ENCODE data around the gene GSTO1.

Gene GSTO1

DNA sequence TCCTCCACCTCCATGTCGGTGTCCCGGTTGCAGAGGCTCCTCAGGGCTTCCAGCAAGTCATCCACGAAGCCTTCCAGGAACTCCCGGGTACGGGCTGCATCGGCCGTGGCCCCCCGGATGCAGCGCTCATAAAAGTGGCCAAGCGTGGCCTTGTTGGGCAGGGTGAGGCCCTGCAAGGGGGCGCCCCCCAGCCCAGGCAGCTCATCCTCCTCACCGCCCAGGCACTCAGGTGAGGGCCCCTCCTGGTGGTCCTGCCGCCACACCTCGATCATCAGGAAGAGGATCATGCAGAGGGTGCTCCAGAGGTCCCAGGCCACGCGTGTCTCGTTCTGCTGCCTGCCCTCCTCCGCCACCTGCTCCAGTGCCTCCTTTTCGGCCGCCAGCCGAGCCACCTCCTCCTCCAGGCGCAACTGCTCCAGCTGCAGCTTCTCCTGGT lies 60.8 kb downstream of the GSTO1 start:
- no peaks in the 10 kb centered on the region for H3K4me1 ChIP-seq (ENCODE audit: control insufficient read depth, insufficient read depth, low read length)
- CTCF ChIA-PET, result interaction anchor here (0.6 to 5.5 kb wide), 4 partner anchors 10 to 41 kb away, joined by 3 to 34 read pairs (median 3); no protein-coding TSS in a partner anchor

DNA sequence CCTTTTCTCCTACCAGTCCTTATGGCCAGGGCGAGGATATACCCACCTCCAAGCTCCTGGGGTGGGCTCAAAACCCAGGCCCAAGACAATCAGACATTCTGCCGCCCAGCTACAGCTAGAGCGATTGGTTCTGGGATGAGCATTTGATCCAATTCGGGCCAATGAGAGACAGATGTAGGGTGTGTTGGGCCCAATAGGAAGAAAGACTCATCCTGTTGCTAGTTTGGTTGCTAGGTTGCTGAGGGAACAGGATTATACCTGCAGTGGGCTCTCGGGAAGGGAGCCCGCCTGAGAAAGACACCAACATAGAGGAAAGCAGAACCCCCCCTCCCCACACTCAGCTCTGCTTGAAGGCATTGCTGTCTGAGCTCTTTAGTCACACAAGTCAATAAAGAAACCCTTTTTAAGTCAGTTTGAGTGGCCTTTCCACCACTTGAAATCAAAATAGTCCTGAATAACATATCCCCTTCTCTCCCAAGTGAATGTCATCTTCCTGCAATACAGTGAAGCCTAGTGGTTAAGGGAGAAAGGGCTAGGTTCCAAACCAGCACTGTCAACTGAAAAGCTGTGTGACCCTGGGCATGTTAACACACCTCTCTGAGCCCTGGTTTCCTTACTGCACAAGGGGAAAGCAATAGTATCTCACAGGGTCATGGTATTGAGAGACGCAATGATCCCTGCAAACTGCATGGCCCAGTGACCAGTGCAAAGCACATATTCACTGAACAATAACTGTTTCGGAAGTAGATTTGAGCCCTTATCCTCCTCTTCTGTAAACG lies 61.8 kb downstream of the GSTO1 start:
- Histone ChIP-seq H3K9me3 (ENCODE audit: control insufficient read depth, insufficient read depth, low read depth, low read length) (no peaks in the 10 kb centered on the region), H3K27ac (ENCODE audit: extremely low read depth, low read depth, low read length) (no peak overlapping the region), H3K4me1 (ENCODE audit: control insufficient read depth, insufficient read depth, low read length) (no peaks in the 10 kb centered on the region), H3K4me3 (ENCODE audit: low read depth, low read length) (no peak overlapping the region), H3K36me3 (ENCODE audit: control insufficient read depth in 2 of 2, insufficient read depth in 1 of 2, low read length in 2 of 2) (peaks cover 0 to 40% of the 10 kb centered on the region in 2 experiments; a peak in 1 of 3 replicates)
- TF ChIP-seq ZNF768 (tag by site-specific recombination; IDR thresholded peaks at IDR 0.05) (peak; percentile 86), ZXDB (tag by site-specific recombination; IDR thresholded peaks at IDR 0.05) (no peak)
- ChIA-PET CTCF (interaction anchor here (1.1 to 5.5 kb wide), 3 partner anchors 11 to 42 kb away, joined by 3 to 34 read pairs (median 3); no protein-coding TSS in a partner anchor), POLR2A (no interaction called here)

More for the DNA sequence above, 60.8 kb downstream of the GSTO1 start:
- Histone ChIP-seq H3K27ac (ENCODE audit: extremely low read depth, low read depth, low read length) (no peak overlapping the region), H3K36me3 (ENCODE audit: control insufficient read depth in 2 of 2, insufficient read depth in 1 of 2, low read length in 2 of 2) (peaks cover 0 to 47% of the 10 kb centered on the region in 2 experiments; a peak in 1 of 3 replicates), H3K4me3 (ENCODE audit: low read depth, low read length) (no peak overlapping the region), H3K9me3 (ENCODE audit: control insufficient read depth, insufficient read depth, low read depth, low read length) (no peaks in the 10 kb centered on the region)
- POLR2A ChIA-PET, result no interaction called here
- no peak for TF ChIP-seq OVOL3 (tag by site-specific recombination; IDR thresholded peaks at IDR 0.05)
- TF ChIP-seq, protein P1, sequence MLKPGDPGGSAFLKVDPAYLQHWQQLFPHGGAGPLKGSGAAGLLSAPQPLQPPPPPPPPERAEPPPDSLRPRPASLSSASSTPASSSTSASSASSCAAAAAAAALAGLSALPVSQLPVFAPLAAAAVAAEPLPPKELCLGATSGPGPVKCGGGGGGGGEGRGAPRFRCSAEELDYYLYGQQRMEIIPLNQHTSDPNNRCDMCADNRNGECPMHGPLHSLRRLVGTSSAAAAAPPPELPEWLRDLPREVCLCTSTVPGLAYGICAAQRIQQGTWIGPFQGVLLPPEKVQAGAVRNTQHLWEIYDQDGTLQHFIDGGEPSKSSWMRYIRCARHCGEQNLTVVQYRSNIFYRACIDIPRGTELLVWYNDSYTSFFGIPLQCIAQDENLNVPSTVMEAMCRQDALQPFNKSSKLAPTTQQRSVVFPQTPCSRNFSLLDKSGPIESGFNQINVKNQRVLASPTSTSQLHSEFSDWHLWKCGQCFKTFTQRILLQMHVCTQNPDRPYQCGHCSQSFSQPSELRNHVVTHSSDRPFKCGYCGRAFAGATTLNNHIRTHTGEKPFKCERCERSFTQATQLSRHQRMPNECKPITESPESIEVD (tag by site-specific recombination; IDR thresholded peaks at IDR 0.05), result no peak
- TF ChIP-seq TCF7L2 (IDR thresholded peaks at IDR 0.05; ENCODE audit: borderline replicate concordance, low read depth, low read length), result no peak
- no peak for TF ChIP-seq ZNF529 (tag by site-specific recombination; IDR thresholded peaks at IDR 0.05; ENCODE audit: insufficient replicate concordance)
- TF ChIP-seq ZBTB1 (tag by site-specific recombination; IDR thresholded peaks at IDR 0.05), result no peak
- TF ChIP-seq, protein P2, sequence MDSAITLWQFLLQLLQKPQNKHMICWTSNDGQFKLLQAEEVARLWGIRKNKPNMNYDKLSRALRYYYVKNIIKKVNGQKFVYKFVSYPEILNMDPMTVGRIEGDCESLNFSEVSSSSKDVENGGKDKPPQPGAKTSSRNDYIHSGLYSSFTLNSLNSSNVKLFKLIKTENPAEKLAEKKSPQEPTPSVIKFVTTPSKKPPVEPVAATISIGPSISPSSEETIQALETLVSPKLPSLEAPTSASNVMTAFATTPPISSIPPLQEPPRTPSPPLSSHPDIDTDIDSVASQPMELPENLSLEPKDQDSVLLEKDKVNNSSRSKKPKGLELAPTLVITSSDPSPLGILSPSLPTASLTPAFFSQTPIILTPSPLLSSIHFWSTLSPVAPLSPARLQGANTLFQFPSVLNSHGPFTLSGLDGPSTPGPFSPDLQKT (IDR thresholded peaks at IDR 0.05; ENCODE audit: borderline replicate concordance, low read depth, low read length), result no peak
- no peak for TF ChIP-seq ZNF792 (tag by site-specific recombination; IDR thresholded peaks at IDR 0.05)
- no peak for TF ChIP-seq ZNF768 (tag by site-specific recombination; IDR thresholded peaks at IDR 0.05)
- TF ChIP-seq, protein P3, sequence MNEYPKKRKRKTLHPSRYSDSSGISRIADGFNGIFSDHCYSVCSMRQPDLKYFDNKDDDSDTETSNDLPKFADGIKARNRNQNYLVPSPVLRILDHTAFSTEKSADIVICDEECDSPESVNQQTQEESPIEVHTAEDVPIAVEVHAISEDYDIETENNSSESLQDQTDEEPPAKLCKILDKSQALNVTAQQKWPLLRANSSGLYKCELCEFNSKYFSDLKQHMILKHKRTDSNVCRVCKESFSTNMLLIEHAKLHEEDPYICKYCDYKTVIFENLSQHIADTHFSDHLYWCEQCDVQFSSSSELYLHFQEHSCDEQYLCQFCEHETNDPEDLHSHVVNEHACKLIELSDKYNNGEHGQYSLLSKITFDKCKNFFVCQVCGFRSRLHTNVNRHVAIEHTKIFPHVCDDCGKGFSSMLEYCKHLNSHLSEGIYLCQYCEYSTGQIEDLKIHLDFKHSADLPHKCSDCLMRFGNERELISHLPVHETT (tag by site-specific recombination; IDR thresholded peaks at IDR 0.05), result no peak
- no peak for TF ChIP-seq ZNF132 (tag by site-specific recombination; IDR thresholded peaks at IDR 0.05; ENCODE audit: borderline replicate concordance)
- TF ChIP-seq YY1 (tag by site-specific recombination; IDR thresholded peaks at IDR 0.05), result no peak
- TF ChIP-seq IKZF3 (tag by site-specific recombination; IDR thresholded peaks at IDR 0.05), result no peak
- no peak for TF ChIP-seq ZNF133 (tag by site-specific recombination; IDR thresholded peaks at IDR 0.05)
- no peak for TF ChIP-seq ZNF24 (tag by site-specific recombination; IDR thresholded peaks at IDR 0.05)
- TF ChIP-seq, protein P4, sequence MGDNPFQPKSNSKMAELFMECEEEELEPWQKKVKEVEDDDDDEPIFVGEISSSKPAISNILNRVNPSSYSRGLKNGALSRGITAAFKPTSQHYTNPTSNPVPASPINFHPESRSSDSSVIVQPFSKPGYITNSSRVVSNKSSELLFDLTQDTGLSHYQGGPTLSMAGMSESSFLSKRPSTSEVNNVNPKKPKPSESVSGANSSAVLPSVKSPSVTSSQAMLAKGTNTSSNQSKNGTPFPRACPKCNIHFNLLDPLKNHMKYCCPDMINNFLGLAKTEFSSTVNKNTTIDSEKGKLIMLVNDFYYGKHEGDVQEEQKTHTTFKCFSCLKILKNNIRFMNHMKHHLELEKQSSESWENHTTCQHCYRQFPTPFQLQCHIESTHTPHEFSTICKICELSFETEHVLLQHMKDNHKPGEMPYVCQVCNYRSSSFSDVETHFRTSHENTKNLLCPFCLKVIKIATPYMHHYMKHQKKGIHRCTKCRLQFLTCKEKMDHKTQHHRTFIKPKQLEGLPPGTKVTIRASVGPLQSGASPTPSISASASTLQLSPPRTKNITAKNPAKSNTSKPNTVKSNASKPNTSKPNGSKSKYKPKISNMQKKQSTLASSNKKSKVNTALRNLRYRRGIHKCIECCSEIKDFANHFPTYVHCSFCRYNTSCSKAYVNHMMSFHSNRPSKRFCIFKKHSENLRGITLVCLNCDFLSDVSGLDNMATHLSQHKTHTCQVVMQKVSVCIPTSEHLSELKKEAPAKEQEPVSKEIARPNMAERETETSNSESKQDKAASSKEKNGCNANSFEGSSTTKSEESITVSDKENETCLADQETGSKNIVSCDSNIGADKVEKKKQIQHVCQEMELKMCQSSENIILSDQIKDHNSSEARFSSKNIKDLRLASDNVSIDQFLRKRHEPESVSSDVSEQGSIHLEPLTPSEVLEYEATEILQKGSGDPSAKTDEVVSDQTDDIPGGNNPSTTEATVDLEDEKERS (tag by site-specific recombination; IDR thresholded peaks at IDR 0.05), result no peak
- TF ChIP-seq KLF9 (tag by site-specific recombination; IDR thresholded peaks at IDR 0.05; ENCODE audit: low read depth), result no peak
